ENCODE results near the gene MECP2.

MECP2 gene

DNA sequence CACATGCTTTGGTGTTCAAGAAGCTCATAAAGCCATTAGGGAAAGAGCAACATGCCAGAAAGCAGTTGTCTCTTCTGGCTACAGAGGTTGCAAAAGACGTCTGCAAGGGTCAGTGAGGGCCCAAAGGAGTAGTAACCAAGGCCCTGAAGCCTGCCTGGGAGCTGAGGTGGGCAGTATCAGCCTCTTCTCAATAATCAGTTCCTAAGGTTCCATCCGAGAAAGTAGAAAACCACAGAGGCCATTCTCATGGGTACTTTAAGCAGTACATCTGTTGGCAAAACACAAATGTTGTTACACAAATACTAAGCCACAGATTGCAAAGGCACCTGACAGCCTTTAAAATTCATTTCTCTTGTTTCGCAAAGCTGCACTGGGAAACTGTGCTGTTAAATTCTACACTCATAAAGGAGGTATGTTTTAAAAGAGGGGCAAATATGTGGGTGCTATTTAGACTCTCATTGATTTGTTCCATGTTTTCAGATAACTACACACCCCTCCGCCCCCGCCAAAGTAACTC lies 37.7 kb downstream of the MECP2 start:
- Histone ChIP-seq H3K9ac (ENCODE audit: insufficient read length, low read depth) (no peak overlapping the region), H3K36me3 (ENCODE audit: insufficient read depth, insufficient read length, low read length) (peaks cover 12% of the 10 kb centered on the region), H3K9me3 (ENCODE audit: insufficient read depth, low read length) (no peaks in the 10 kb centered on the region), H3K4me3 (ENCODE audit: insufficient read length, low read depth) (no peak overlapping the region), H3K27me3 (ENCODE audit: insufficient read depth, insufficient read length) (no peaks in the 10 kb centered on the region), H3K4me1 (ENCODE audit: insufficient read depth, insufficient read length) (no peaks in the 10 kb centered on the region)
- no peak for DNase-seq (ENCODE audit: low read depth, low spot score)
- TF ChIP-seq ZNF274 (IDR thresholded peaks at IDR 0.05; ENCODE audit: low read depth, low read length) (no peak), SUZ12 (IDR thresholded peaks at IDR 0.05; ENCODE audit: extremely low read depth, insufficient read depth, insufficient read length) (no peak), YY1 (IDR thresholded peaks at IDR 0.05; ENCODE audit: insufficient read depth, insufficient read length) (no peak)

DNA sequence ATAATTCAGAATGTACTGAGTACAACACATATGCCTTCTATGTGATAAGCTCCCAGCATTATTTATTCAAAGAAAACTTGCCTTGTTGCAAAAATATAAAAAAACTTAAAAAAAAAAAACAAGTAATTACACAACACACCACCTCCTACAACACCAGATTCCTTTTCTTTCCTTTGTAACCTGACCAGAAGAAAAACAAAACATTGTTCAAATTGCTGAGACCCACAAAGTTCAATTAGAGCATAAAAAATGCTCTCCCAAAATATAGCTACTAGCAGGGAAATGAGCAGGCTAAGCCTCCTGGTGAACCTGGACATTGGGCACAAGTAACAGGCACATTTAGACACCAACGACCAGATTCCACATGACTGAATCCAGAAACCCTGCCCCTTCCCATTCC lies 38.3 kb downstream of the MECP2 start:
- TF ChIP-seq YY1 (IDR thresholded peaks at IDR 0.05; ENCODE audit: insufficient read depth, insufficient read length), result no peak
- Histone ChIP-seq H3K9me3 (ENCODE audit: insufficient read depth, low read length) (no peaks in the 10 kb centered on the region), H3K4me3 (ENCODE audit: insufficient read length, low read depth) (no peak overlapping the region), H3K27me3 (ENCODE audit: insufficient read depth, insufficient read length) (no peaks in the 10 kb centered on the region), H3K4me1 (ENCODE audit: insufficient read depth, insufficient read length) (no peaks in the 10 kb centered on the region), H3K36me3 (ENCODE audit: insufficient read depth, insufficient read length, low read length) (peaks cover 12% of the 10 kb centered on the region), H3K9ac (ENCODE audit: insufficient read length, low read depth) (no peak overlapping the region)
- no peak for DNase-seq (ENCODE audit: low read depth, low spot score)

DNA sequence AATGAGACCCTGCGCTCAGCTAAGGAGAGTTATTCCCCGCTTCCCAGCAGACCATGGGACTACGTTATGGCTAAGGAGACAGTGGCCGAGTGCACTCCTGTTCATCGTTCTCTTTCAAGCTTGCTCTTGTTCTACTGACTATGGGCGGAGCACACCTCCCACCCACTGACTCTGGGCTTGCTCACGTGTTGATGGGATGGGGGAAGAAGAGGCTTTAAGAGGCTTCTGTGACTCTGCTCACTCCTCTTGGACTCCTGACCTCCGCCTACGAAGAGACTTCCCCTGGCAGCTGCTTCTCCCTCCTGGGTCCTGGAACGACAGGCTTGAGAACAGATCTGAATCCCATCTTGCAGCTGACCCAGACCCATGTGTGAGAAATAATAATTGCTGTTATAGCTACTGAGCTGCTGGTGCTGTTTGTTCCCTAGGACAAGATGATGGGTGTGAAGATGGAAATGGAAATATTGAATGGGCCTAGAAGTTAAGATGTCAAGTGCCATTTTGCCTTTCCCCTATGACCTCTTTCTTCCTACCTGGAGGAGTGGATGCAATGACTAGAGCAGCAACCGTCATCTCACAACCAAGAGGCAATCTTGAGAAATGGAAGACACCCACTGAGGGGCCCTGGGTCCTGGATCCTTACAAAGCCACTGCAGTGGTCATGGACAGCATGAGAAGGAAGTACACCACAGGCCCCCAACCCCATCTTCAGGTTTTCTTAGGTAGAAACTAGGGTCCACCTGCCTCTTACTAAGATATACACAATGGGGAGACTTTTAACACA lies 39.1 kb downstream of the MECP2 start:
- TF ChIP-seq SUZ12 (IDR thresholded peaks at IDR 0.05; ENCODE audit: extremely low read depth, insufficient read depth, insufficient read length) (no peak), YY1 (IDR thresholded peaks at IDR 0.05; ENCODE audit: insufficient read depth, insufficient read length) (no peak), ZNF274 (IDR thresholded peaks at IDR 0.05; ENCODE audit: low read depth, low read length) (no peak)
- H3K27me3 ChIP-seq (ENCODE audit: insufficient read depth, insufficient read length), result no peaks in the 10 kb centered on the region
- H3K36me3 ChIP-seq (ENCODE audit: insufficient read depth, insufficient read length, low read length), result peaks cover 12% of the 10 kb centered on the region
- H3K4me1 ChIP-seq (ENCODE audit: insufficient read depth, insufficient read length), result no peaks in the 10 kb centered on the region
- H3K4me3 ChIP-seq (ENCODE audit: insufficient read length, low read depth), result no peak overlapping the region
- DNase-seq (ENCODE audit: low read depth, low spot score), result no peak
- no peak overlapping the region for H3K9ac ChIP-seq (ENCODE audit: insufficient read length, low read depth)
- H3K9me3 ChIP-seq (ENCODE audit: insufficient read depth, low read length), result no peaks in the 10 kb centered on the region

DNA sequence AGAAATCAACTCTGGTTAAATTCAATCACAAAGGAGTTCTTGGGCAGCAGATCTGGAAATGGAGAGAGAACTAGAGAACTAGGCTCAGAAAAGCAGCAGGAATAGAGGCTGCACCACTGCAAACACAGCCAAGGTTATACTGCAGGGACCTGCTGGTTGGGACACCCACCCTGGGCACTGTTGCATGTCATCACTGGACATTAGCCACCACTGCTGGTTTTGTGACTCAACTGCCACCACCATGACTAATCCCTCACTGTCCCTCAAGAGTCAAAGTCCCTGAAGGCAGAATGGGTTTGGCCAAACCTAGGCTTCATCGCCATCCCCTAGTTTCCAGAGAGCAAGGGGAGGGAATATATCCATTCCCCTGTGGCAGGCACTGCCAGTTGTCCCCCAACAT lies 39.7 kb downstream of the MECP2 start:
- H3K27me3 ChIP-seq (ENCODE audit: insufficient read depth, insufficient read length), result no peaks in the 10 kb centered on the region
- no peak overlapping the region for H3K4me3 ChIP-seq (ENCODE audit: insufficient read length, low read depth)
- no peaks in the 10 kb centered on the region for H3K4me1 ChIP-seq (ENCODE audit: insufficient read depth, insufficient read length)
- TF ChIP-seq SUZ12 (IDR thresholded peaks at IDR 0.05; ENCODE audit: extremely low read depth, insufficient read depth, insufficient read length) (no peak), ZNF274 (IDR thresholded peaks at IDR 0.05; ENCODE audit: low read depth, low read length) (no peak), YY1 (IDR thresholded peaks at IDR 0.05; ENCODE audit: insufficient read depth, insufficient read length) (no peak)
- peaks cover 12% of the 10 kb centered on the region for H3K36me3 ChIP-seq (ENCODE audit: insufficient read depth, insufficient read length, low read length)
- DNase-seq (ENCODE audit: low read depth, low spot score), result no peak
- H3K9me3 ChIP-seq (ENCODE audit: insufficient read depth, low read length), result no peaks in the 10 kb centered on the region
- no peak overlapping the region for H3K9ac ChIP-seq (ENCODE audit: insufficient read length, low read depth)

DNA sequence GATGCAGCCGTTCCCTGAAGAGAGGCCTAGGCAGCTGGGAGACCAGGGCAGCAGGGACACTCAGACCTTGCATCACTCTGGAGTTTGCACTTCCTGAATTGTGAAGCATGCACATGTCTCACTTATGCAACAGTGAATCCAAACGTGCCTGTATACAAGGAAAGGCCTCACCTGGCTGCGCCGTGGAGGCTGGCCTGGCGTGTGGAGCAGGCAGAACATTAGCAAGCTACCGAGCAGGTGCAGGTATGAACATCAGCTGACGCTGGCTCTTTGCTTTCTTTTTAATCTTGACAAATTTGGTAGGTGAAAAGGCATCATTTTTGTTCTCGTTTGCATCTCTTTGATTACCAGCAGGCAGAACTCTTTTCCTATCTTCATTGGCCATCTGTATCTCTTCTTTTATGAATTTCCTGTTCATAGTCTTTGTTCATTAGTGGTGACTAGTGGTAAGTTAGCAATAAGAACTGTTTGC lies 40.7 kb downstream of the MECP2 start:
- H3K9ac ChIP-seq (ENCODE audit: insufficient read length, low read depth), result no peak overlapping the region
- no peak for DNase-seq (ENCODE audit: low read depth, low spot score)
- no peak overlapping the region for H3K4me3 ChIP-seq (ENCODE audit: insufficient read length, low read depth)
- no peaks in the 10 kb centered on the region for H3K4me1 ChIP-seq (ENCODE audit: insufficient read depth, insufficient read length)
- H3K36me3 ChIP-seq (ENCODE audit: insufficient read depth, insufficient read length, low read length), result peaks cover 12% of the 10 kb centered on the region
- TF ChIP-seq ZNF274 (IDR thresholded peaks at IDR 0.05; ENCODE audit: low read depth, low read length) (no peak), SUZ12 (IDR thresholded peaks at IDR 0.05; ENCODE audit: extremely low read depth, insufficient read depth, insufficient read length) (no peak), YY1 (IDR thresholded peaks at IDR 0.05; ENCODE audit: insufficient read depth, insufficient read length) (no peak)
- no peaks in the 10 kb centered on the region for H3K27me3 ChIP-seq (ENCODE audit: insufficient read depth, insufficient read length)
- no peaks in the 10 kb centered on the region for H3K9me3 ChIP-seq (ENCODE audit: insufficient read depth, low read length)

DNA sequence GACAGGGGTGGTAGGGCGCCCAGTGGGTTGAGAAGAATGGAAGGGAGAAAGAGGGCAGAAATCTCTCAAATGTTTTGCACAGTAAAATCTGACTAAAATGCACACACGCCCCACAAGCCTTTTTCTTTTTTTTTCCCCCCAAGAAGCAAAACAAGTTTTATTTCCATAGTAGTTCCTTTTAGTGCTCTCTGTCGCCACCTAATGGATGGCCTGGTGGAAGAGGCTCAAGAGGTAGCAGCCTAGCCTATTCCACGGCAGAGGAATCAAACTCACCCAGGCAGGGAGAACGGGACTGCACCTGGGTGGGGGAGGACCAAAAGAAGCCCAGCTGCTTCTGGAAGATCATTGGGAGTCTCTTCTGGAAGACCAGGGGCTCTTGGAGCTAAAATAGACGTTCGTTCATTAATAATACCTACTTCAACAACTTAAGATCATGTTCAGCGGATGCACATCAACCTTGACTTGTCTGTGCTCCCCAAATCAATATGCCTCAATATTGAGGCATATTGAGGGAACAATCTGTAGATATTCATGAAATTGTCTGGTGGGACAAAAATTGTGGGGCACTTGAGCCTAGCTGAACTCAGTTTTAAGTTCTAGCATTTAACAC lies 46.2 kb downstream of the MECP2 start:
- peak; percentile 6 for DNase-seq (ENCODE audit: low read depth, low spot score)

DNA sequence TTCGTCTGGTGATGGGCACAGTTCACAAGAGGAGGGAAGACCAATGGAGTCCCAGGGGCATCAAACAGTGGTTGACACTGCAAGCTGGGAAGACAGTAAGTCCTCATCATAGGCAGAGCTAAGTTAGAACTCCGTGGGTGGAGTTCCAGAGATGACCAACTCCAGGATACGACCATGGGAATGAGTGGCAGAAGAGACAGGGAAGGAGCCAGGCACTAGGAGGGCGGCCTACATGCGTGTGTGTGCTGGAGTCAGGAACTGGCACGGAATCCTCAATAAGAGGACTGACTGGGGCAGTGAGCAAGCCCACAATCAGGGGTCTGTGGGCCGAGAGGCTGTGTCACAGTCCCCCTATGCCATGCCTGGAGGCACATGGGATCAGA lies 47.4 kb downstream of the MECP2 start:
- no peak for DNase-seq (ENCODE audit: low read depth, low spot score)
- Histone ChIP-seq H3K9me3 (ENCODE audit: insufficient read depth, low read length) (no peaks in the 10 kb centered on the region), H3K4me1 (ENCODE audit: insufficient read depth, insufficient read length) (peaks cover 2% of the 10 kb centered on the region), H3K36me3 (ENCODE audit: insufficient read depth, insufficient read length, low read length) (peaks cover 13% of the 10 kb centered on the region), H3K4me3 (ENCODE audit: insufficient read length, low read depth) (no peak overlapping the region), H3K9ac (ENCODE audit: insufficient read length, low read depth) (no peak overlapping the region), H3K27me3 (ENCODE audit: insufficient read depth, insufficient read length) (no peaks in the 10 kb centered on the region)
- no peak for TF ChIP-seq SUZ12 (IDR thresholded peaks at IDR 0.05; ENCODE audit: extremely low read depth, insufficient read depth, insufficient read length)
- TF ChIP-seq YY1 (IDR thresholded peaks at IDR 0.05; ENCODE audit: insufficient read depth, insufficient read length), result no peak
- TF ChIP-seq ZNF274 (IDR thresholded peaks at IDR 0.05; ENCODE audit: low read depth, low read length), result no peak

More for the DNA sequence above, 46.2 kb downstream of the MECP2 start:
- TF ChIP-seq YY1 (IDR thresholded peaks at IDR 0.05; ENCODE audit: insufficient read depth, insufficient read length), result no peak
- TF ChIP-seq SUZ12 (IDR thresholded peaks at IDR 0.05; ENCODE audit: extremely low read depth, insufficient read depth, insufficient read length), result no peak
- TF ChIP-seq ZNF274 (IDR thresholded peaks at IDR 0.05; ENCODE audit: low read depth, low read length), result no peak
- Histone ChIP-seq H3K4me1 (ENCODE audit: insufficient read depth, insufficient read length) (peaks cover 2% of the 10 kb centered on the region), H3K9ac (ENCODE audit: insufficient read length, low read depth) (no peak overlapping the region), H3K27me3 (ENCODE audit: insufficient read depth, insufficient read length) (no peaks in the 10 kb centered on the region), H3K4me3 (ENCODE audit: insufficient read length, low read depth) (no peak overlapping the region), H3K36me3 (ENCODE audit: insufficient read depth, insufficient read length, low read length) (peaks cover 13% of the 10 kb centered on the region), H3K9me3 (ENCODE audit: insufficient read depth, low read length) (no peaks in the 10 kb centered on the region)

All from NT2/D1 (cell line).